NCI-H2227 treated with DMSO at 0.1 percent for 48 hours (cell line): ENCODE measurements around the gene MED25.

Experiments
- DNase-seq: peaks from one replicate; lab custom pipeline; 2025; lab: John Stamatoyannopoulos, UW

Gene MED25

DNA sequence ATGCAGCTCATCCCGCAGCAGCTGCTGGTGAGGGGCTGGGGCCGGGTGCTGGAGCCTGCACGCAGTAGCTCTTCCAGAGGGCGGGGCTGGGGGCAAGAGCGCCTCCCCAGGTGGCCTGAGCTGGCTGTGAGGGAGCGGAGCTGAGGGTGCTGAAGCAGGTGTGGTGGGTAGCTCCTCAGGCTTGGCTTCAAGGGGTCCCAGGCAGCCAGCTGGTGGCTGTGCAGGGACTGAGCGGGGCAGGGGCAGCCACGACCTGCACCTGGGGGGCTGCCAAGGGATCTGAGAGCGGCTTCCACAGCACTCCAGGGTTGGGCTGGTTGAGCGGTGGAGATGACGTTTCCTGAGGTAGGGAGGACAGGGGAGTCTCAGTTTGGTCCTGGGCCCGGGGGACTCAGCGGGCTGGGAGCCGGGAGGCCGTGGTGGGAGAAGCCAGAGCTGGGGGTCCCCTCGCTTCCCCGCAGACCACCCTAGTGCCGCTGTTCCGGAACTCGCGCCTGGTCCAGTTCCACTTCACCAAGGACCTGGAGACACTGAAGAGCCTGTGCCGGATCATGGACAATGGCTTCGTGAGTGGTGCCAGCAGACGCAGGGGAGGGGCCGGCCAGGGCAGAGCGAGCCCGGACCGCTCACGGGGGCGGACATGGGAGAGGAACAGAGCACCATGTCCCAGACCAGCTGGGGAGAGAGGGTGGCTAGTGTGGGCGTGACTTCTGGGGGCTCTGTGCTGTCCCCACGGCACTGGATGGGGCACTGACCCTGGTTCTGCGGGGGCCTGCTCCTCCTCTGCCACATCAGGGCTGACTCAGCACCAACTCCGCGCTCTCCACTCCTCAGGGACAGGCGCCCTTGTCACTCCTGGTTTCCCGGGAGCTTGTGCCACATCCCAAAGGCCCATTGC lies 40.2 kb downstream of the MED25 start:
- DNase-seq, result no peak

DNA sequence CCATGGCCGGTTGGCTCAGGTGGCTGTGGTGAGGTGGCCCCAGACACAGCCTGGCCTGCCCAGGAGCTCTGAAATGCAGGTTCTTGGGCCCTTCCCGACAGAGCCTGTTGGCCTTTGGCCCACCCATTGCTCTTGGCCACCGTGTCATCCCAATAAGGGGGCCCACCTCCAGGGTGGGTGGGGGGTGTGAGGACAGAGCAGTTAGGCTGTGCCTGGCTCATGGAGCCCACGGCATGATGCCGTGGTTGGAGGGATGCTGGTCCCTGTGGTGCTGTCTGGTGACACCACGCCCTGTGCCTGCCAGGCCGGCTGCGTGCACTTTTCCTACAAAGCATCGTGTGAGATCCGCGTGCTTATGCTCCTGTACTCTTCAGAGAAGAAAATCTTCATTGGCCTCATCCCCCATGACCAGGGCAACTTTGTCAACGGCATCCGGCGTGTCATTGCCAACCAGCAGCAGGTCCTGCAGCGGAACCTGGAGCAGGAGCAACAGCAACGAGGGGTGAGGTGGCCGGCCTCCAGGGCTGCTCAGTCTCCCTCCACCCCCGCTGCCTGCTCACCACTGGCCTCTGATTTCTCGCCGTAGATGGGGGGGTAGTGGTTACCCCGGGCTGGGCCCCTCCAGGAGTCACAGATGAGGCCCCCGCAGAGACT lies 41.7 kb downstream of the MED25 start:
- no peak for DNase-seq

DNA sequence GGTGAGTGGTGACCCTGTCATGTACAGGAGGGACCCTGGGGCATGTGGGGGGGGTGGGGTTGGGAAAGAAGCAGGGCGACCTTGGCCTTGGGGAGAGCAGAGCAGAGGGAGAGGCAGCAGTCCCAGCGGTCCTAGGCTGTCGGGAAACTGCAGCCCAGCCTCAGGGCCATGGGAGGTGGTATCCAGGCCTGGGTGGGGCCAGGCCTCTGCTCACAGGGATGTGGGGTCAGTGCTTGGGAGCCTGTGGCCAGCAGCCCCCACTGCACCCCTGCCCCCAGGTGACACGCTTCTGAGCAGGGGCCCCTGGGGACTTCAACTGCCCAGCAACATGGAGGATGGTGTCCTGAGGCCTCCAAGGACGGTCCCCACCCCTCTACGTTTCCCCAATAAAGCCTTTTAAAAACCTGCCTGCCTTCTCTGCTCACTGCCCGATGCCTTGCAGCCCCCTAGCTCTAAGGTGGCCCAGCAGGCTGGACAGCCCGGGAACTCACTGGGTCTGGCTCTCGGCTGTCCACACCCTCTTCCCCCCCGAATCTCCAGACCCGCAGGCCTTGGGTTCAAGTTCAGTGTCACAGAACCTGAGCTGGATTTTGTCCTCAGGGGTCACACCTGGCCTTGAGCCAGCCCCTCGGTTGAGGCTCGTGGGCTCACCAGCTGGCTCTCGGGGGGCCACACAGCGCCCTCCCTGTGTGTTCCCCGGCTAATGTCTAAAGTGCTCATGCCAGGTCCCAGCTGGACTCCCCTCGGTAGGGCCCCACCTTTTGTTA lies 42.4 kb downstream of the MED25 start:
- DNase-seq, result no peak

DNA sequence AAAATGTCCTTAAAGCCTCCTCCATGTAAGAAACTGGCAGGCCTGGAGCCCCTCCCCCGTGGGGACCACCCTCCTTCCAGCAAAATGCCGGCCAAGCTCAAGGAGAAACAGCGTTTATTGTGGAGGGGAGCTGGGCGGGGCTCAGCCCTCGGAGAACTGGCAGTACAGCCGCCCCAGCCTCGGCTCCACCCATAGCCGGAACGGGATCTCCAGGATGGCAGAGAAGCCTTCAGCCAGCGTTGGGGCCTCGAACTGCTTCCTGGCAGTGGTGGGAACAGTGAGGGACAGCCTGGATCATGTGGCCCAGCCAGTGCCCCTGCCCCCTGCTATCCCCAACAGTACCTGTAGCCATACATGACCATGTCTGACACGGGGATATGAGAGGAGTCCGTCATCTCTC lies 43.0 kb downstream of the MED25 start:
- peak; percentile 39 for DNase-seq

DNA sequence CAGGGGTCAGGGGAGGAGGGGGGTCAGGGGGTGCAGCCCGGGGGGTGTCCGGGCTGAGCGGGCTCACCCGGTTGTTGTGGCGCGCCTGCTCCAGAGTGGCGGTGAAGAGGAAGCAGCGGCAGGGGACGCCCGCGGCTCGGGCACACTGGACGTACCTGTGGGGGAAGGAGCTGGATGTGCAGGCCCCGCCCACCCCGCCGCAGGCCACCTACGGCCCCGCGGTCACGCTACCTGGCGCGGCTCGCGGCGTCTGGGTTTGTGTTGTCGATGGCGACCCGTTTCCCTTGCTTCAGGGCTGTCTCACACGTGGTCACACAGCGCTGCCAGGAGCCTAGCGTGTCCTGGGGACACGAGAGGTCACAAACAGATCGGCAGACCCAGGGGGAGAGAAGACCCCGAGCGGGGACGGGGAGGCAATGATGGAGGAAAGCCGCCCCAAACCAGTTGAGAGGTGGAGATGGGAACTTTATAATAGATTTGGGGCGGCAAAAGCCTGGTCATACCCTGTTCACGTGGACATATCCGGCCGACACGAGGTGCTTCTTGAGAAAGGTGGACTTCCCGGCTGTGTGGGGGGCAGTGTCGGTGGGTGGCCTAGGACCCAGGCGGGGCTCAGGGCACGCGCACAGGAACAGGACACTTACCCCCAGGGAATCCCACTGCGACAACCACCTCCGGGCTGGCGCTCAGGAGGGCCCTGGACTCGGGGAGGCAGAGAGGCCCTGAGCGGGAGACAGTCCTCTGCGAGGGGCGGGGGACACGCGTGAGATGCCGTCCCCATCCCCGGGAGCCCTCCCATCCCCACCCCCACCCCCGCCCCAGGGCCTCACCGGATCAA lies 43.7 kb downstream of the MED25 start:
- DNase-seq, result no peak

DNA sequence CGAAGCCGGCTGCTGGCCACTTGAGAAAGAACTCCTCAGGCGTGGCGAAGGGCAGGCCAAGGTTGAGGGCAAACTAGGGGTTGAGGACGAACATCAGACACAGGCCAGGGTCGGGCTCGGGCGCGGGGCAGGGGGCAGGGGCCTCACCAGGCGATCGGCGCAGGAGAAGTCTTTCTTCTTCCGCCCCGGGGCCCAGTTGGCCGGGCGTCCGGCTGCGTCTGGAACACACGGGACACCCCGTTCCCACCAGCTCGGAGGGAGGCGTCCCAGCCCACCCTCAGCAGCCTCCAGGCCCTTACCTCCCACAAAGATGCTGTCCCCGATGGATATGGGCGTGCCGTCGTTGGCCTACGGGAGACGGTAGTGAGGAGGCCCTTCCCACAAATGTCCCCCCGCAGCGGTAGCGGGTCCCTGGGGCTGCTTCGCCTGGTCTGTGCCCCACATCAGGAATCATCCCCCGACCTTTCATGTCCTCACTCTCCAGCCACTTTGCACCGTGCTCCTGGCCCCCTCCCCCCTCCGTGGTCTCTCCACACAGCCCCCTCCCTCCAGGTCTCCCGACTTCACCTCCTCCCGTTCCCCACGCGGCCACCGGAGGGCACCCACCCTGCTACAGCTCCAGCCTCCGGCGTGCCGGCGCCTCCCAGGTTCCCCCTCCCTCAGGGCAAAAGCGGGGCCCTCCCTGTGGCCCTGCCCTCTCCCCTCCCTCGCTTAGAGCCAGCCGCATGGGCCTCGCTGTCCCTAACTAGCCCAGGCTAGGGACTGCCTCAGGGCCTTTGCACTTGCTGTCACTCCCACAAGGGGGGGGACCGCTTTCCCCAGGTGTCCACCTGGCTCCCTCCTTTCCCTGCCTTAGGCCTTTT lies 44.5 kb downstream of the MED25 start:
- DNase-seq, result no peak

DNA sequence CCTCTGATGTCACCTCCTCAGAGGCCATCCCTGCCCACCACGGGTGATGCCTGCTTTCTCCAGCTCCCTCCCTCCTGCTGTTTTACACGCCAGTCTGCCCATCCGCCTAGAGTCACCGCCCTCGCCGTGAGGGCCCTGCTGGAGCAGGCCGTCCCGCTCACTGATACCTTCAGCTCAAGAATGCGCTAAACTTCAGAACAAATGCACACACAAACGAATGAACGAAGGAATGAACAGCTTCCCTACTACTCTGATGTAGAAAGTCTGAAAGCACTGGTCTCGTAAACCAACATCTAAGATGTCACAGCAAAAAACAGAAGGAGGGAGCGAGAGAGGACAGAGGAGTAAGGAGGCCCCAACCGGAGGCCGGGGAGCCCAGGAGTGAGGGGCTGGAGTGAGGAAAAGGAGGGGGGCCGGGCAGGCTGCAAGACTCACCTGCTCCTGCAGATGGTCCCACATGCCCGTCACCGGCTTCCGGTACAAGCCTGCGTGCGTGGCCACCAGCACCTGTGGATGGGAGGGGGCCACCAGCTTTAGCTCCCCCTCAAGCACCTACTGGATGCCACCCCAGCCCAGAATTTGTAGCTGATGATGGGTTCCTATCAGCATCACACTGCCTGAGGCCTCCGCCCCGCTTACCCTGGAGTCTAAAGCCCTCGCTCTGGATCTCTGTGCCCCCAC lies 45.3 kb downstream of the MED25 start:
- no peak for DNase-seq

DNA sequence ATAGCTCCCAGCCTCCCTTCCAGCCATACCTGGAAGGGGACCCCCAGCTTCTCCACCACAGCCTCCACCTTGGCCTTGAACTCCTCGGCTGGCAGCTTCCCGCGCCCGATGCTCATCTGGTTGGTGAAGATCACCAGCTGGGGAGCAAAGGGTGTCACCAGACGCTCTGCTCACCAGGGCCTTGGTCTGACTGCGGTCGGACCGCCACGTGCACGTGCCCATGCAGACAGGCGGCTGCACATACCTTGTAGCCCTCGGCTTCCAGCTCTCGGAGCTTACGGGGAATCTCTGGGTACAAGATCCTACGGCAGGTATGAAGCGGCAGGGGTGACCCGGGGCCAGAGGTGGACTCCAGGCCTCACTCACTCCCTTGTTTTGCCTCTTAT lies 45.8 kb downstream of the MED25 start:
- DNase-seq, result no peak

DNA sequence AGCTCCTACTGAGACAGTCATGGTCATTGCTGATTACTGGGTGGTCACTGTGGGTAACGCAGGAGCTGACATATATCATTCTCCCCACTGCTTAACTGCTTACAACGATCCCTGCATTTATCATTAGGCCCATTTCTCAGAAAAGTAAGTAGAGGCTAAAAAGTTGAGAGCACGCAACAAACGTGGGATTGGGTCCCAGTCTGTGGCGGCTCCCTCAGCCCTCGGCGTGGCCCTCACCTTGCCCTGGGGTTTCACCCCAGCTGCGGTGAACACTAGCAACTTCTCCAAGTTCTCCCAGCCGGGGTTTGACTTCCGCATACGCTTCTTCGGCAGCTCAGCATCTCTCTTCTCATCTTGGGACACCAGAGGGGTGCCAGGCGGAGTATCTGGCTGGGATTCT lies 46.8 kb downstream of the MED25 start:
- DNase-seq, result no peak

DNA sequence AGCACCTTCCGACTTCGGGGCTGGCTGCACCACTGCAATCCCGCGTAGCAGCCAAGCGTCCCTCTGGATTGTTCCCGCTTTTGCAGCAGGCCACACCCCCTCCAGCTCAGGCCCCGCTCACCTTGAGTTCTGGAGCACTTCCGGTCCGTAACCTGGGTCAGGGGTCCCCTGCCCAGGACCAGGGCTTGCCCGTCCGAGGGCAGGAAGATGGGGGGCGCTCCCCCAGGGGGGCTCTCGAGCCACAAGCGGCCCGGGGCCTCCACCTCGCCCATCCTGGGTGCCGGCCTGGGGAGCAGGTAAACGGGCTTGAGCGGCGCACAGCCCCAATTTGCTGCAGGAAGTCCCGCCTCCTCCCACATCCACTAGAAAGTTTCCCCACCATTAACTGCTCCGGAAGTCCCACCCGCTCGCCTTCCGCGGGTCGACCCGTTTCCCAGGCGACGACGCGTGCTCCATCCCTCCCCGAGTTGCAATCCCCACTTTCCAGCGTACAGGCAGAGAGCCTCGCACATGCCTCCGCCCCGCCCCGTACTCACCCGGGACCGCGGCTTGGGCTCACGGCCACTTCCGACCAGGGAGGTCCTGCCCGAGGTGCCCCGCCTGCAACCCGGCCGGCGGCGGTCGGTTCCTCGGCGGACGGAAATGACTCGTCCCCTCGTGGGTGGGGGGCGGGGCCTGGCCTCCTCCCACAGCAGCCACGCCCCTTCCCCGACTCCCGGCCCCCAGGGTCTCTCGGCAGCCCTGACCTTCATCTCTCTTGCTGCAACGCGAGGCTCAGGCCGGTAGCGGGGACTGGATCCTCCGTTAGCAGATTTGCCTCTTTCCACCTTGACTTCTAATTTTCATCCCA lies 49.1 kb downstream of the MED25 start, which contains the start of gene PNKP:
Gene PNKP, minus strand, starts transcription at position 644 of the 850 bp plus-strand sequence. Its CDS starts 372 bp downstream, at position 272.
- peak; percentile 87 for DNase-seq

DNA sequence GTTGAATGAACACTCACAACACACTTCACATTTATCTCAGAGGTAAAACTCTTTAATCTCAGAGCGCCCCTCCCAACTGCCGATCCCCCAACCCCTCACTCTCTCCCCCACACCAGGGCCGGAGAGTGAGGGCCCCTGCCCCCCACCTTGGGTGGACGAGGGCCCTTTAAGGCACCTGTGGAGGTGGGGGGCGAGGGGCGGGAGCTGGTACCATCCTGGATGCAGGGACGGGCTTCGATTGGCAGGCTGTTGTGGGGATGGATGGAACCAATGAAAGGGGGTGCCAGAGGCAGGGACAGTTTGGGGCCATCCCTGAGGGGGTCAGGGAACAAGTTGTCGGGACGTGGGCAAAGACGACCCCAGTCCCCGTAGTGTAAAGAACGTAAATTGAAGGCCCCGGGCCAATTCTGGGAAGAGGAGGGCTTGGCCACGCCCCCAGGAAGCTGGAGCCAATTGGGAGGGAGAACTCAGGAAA lies 51.0 kb downstream of the MED25 start:
- DNase-seq, result no peak

DNA sequence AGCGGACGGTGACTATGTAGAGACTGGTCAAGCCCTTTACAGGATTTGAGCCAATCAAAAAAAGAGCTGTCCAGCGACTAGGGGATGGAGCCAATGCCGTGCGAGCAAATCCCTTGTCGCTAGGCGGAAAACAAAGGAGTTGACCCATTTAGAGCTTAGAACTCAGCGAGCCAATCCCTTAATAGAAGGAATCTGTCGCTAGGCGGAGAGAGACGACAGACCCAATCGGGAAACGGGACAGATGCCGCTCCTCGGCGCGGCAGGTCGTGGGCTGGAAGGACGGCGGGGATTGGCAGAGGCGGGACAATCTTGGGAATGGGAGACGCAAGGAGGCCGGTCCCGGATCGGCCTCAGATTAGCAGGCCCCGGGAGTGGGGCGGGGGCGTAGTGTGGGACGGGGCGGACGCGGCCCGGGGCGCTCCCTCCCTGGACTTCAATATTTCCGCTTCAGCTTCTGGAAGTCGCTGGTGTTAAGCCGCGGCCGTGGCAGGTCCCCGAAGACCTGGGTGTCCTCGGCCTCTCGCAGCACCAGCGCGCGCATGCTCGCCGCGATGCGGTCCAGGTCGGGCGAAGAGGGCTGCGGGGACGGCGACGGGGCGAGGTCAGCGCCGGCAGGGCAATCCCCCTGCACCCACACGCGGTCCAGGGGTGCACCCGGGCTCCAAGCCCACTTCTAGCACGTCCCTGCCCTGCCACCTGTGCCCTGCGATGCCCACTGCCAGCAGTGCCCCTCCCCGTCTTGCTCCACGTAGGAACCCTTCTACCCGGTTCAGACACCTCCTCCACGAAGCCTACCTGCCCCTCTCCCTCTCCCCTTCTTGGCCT lies 51.6 kb downstream of the MED25 start:
- DNase-seq, result peak; percentile 96

DNA sequence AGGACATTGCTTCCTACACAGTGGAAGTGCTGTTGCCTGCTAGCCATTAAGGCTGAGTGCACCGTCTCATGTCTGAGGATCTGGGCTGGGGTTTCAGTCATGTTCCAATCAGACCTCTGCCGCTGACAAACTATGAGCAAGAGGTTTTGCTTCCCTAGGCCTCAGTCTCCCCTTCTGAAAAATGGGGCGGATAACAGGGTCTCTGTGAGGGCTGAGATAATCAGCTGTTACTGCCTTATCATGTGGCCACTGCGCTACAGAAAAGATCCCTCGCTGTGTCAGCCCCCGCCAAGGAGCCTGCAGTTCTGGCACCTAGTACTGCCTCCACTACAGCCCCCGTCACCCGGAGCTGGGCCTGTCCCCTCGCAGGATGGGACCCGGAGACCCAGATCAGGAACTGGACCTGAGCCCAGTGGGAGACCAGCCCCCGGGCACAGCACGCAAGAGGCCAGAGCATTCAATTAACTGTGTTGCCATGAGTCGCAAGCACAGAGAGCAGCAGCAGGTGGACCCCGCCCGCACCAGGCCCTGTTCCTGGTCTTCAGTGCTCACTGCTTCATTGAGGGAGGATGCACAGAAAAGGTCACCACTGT lies 52.3 kb downstream of the MED25 start:
- DNase-seq, result no peak

DNA sequence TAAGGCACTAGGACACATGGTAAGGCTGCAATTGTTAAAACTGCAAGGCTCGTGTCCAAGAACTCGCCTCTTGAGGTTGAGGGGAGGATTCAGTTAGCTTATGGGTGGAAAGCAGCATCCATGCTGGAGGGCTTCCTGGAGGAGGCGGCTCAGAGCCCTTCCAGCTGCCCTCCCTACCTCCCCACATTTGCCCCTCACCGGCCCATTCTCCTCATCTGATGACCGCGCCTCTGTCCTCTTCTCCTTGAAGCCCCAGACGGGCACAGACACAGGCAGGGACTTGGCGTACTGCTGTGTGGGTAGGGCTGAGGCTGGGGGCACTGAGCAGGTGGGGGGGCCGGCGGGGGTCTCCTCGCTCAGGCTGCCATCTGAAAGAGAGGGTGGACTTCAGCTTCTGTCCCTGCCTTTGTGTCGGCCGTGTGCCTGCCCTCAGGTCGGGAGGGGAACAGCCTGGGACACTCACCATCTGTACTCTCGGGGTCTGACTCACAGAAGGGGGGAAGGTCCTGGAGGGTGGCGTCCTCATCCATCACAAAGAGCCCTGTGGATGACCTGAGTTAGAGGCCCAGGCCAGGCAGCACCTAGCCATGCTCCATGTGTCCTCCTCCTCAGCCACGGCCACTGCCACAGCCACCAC lies 53.4 kb downstream of the MED25 start:
- no peak for DNase-seq

DNA sequence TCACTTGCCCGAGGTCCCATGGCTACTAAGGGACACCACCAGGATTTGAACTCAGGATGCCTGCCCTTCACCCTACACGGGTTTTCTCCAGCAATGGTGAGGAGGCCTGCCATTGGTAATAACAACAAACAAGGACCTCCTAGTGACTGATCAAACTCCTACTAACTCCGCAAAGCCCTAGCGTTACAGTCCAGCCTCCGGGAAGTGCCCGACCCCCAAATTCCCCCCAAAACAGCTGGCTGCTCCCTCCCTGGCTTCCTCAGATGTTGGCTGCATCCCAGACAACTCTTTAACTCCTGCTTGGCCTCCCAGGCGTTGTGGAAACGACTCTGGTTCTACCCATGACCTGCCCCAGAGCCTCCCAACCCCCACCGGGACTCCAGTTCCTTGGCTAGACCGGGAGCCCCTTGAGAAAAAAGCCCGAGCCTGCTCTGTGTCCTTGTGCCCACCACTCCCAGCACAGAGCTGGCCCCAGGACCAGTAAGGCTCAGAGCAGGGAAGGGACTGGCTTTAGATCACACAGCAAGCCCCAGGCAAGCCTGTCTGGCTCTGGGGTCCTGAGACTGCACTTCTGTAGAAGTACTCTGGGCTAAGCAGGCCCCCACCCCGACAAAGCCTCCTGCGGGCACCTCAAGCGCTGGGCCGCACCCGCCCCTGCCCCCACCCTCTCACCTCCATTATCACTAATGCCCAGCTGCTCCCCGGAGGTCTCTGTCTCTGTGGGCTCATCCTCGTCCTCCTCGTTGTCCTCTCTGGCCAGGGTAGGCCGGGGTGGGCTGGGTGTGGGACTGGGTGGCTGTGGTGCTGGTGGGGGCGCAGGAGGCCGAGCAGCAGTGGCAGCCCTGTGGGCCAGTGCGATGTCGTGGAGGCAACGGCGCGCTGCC lies 54.4 kb downstream of the MED25 start:
- DNase-seq, result no peak

DNA sequence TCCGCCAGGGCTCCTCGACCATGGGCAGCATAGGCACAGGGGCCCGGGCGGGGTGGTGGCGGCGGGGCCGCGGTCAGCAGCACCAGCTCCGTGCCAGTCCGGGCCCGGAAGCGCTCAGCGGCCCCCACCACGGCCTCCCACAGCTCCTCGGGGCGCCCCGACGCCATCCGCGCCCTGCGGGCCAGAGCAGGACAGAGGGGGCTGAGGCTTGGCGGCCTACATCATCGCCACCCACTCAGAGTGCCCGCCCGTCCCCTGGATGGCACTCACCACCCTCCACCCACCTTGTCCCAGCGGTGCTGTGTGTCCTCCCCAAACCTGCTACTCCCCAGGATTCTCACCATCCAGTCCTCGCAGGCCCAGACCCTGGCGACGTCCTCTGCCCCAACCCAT lies 55.0 kb downstream of the MED25 start:
- no peak for DNase-seq
